ENCODE measurements around the gene MYOM1.
"Not testable (repeated sequence)": the region's sequence is repeated elsewhere in the genome, so short reads cannot be mapped to it uniquely, and the experiment has no call there.

Gene MYOM1

DNA sequence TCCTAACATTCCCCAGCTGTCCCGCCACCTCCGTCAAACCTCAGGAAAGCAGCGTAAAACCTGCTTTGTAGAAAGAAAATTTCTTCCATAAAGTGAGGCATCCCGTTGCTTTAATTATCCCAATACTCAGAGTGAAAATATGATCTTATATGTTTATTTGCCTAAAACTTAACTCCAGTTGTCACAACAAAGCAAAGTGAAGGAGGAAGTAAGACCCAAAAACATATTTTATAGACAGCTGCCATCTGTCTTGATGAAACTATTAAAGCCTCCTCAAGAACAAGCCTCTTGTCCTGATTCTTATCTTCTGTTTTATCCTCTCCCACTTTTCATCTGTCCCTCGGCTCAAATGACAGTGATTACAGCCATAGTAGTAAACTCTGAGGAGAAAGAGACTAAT, 177.9 kb downstream of the MYOM1 start:
- no peak for DNase-seq (ENCODE audit: low read depth in 4 of 4, low spot score in 1 of 4)

GRCh38 chr18:3040881-3041280, 178.9 kb downstream of the MYOM1 start:
- no peak for DNase-seq (ENCODE audit: low read depth in 4 of 4, low spot score in 1 of 4)

GRCh38 chr18:3040173-3040572, 179.6 kb downstream of the MYOM1 start:
- no peak for DNase-seq (ENCODE audit: low read depth in 4 of 4, low spot score in 1 of 4)

- no peak for DNase-seq (ENCODE audit: low read depth in 4 of 4, low spot score in 1 of 4)
Measured at GRCh38 chr18:3037423-3037915, 182.3 kb downstream of the MYOM1 start.

GRCh38 chr18:3036108-3036507, 183.7 kb downstream of the MYOM1 start:
- no peak for DNase-seq (ENCODE audit: low read depth in 4 of 4, low spot score in 1 of 4)

DNA sequence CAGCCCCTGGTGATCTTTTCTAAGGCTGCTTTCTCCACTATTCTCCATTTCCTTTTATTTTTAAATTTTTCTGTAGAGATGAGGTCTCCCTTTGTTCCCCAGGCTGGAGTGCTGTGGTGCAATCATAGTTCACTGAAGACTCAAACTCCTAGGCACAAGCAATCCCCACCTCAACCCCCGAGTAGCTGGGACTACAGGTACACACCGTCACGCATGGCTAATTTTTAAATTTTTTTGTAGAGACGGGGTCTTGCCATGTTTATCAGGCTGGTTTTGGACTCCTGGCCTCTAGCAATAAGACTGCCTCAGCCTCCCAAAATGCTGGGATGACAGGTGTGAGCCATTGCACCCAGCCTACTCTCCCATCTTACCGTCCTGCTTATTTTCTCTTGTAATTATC, 184.1 kb downstream of the MYOM1 start:
- DNase-seq (ENCODE audit: low read depth in 4 of 4, low spot score in 1 of 4) = no peak

DNA sequence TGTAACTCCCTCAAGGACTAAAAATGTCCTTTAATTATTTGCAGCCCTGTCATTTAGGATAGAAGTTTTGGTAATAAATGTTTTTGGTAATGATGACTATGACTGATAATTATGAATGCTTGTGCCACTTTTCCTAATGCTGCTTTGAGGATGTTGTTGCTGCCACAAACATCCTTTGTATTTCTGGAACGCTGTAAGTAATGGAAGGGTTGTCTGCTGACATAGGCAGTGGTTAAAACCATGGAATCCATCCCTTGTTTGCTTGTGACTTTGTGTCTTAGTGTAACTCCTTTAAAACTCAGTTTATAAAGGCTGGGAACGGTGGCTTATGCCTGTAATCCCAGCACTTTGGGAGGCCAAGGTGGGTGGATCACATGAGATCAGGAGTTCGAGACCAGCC, 187.0 kb downstream of the MYOM1 start:
- DNase-seq (ENCODE audit: low read depth in 4 of 4, low spot score in 1 of 4) = no peak

GRCh38 chr18:3029215-3029952, 190.4 kb downstream of the MYOM1 start:
- DNase-seq (ENCODE audit: low read depth in 4 of 4, low spot score in 1 of 4) = no peak

DNA sequence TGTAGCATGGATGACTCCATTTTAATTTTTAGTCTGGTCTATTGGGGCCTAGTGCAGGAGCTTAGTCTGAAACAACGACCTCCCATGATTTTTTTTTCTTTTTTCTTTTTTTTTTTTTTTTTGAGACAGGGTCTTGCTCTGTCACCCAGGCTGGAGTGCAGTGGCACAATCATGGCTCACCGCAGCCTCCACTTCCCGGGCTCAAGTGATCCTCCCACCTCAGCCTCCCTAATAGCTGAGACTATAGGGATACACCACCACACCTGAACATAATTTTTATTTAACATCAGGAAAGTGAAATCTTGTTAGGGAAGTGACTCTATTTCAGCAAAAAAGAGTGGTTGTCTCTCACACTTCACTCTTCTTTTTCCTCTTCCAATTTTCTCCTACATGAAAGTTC, 191.7 kb downstream of the MYOM1 start:
- not testable (repeated sequence) for DNase-seq (ENCODE audit: low read depth in 4 of 4, low spot score in 1 of 4)

- no peak for DNase-seq (ENCODE audit: low read depth in 4 of 4, low spot score in 1 of 4)
Measured at GRCh38 chr18:3027370-3027891, 192.3 kb downstream of the MYOM1 start.

DNA sequence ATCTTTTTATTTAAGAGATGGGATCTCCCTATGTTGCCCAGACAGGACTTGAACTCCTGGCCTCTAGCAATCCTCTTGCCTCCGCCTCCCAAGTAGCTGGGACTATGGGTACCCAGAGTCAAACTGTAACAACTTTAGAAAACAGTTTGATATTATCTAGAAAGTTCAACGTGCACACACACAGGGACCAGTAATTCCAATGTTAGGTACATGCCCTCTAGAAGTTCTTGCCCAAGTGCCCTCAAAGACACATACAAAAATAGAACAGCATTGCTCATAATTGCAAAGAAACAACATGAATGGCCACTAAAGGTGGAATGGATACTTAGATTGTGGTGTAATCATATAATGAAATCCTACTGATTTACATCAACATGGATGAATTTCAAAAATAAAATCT, 194.2 kb downstream of the MYOM1 start:
- DNase-seq (ENCODE audit: low read depth in 4 of 4, low spot score in 1 of 4) = no peak

GRCh38 chr18:3023603-3024002, 196.2 kb downstream of the MYOM1 start:
- DNase-seq (ENCODE audit: low read depth in 4 of 4, low spot score in 1 of 4) = not testable (repeated sequence)
